AG09309 (cell line): ENCODE data around the gene ABCF1.

ENCODE experiments used
- DNase-seq: peaks from one replicate; pipeline ENCODE4 v3.0.0-alpha.2; 2010; ENCODE audit warnings: low read depth
- H3K4me3 ChIP-seq: 2 replicates; pipeline ENCODE4 v1.5.1; 2011; ENCODE audit warnings: mild to moderate bottlenecking, low read depth, low read length, moderate library complexity; ENCODE audit not compliant: control insufficient read depth
- CTCF ChIP-seq: IDR thresholded peaks from 2 replicates; pipeline ENCODE4 v1.5.1; 2011; ENCODE audit warnings: mild to moderate bottlenecking, low read depth, low read length, inconsistent platforms; ENCODE audit not compliant: insufficient read depth, control insufficient read depth; ENCODE audit errors: missing control alignments

Gene ABCF1

GRCh38 chr6:30601436-30601814 lies 30.2 kb downstream of the ABCF1 start:
- no peak for DNase-seq
- TF ChIP-seq CTCF, result no peak
- H3K4me3 ChIP-seq, result no peak overlapping the region

DNA sequence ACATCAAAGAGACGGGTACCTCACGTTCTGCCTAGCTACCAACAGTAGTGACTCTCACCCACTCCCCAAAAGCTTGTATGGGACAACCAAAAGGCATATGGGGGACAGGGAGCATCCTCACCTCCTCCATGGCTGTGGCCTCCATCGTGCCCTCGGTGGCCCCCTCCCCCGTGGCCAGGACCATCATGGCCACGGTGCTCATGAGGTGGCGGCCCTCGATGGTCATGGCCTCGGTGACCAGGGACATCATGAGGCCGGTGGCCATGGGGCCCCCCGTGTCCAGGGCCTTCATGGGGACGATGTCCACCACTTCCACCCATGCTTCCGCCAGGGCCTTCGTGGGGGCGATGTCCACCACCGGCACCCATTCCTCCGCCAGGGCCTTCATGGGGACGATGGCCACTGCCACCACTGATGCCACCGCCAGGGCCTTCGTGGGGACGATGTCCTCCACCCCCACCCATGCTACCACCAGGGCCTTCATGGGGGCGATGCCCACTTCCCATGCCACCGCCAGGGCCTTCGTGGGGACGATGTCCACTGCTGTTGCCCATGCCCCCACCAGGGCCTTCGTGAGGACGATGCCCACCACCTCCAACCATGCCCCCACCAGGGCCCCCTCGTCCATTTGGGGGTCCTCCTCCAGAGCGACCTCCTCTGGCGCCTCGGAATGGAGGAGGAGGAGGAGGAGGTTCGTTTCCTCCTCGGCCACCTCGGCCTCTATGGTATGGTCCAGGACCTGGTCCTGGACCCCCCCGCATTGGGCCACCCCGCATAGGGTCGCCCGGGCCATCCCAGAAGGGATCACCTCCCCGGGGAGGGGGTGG lies 30.8 kb downstream of the ABCF1 start:
- TF ChIP-seq CTCF, result no peak
- DNase-seq, result no peak
- H3K4me3 ChIP-seq, result no peak overlapping the region

DNA sequence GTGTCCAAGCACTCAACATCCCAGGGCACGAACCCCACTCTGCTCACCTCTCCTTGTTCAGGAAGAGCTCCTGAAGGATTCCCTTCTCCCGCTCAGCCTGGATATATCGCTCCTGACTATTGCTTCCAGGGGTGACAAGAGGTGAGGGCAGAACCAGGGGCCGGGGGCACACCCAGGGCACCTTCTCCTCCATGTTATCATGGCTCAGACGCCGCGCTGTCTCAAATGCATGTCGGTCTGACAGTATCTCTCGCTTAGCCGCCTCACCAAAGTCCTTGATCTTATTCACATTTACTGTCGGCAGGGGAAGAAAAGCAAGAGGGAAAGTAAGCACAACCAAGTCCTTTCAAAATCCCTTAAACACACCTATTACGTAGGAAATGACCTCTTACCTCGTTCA lies 32.7 kb downstream of the ABCF1 start:
- no peak for TF ChIP-seq CTCF
- DNase-seq, result no peak
- no peak overlapping the region for H3K4me3 ChIP-seq

DNA sequence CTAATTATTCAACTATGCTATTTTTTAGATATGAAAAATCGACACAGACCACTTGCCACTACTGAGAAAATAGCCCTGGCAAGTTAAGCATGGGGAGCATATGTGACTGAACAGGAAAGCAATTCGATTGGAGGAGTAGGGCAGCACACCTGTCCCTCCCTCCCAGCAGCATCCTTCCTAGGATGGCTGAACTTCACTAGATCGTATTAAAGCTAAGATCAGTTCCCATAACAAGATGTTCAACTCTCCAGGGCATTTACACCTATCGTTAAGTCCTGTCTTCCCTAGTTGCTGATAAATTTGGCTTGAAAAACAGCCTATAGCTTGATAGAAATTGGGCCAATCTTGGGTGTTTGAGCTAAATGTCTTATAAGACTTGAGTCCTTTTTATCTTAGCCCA lies 38.8 kb downstream of the ABCF1 start:
- no peak overlapping the region for H3K4me3 ChIP-seq
- no peak for TF ChIP-seq CTCF
- DNase-seq, result no peak

DNA sequence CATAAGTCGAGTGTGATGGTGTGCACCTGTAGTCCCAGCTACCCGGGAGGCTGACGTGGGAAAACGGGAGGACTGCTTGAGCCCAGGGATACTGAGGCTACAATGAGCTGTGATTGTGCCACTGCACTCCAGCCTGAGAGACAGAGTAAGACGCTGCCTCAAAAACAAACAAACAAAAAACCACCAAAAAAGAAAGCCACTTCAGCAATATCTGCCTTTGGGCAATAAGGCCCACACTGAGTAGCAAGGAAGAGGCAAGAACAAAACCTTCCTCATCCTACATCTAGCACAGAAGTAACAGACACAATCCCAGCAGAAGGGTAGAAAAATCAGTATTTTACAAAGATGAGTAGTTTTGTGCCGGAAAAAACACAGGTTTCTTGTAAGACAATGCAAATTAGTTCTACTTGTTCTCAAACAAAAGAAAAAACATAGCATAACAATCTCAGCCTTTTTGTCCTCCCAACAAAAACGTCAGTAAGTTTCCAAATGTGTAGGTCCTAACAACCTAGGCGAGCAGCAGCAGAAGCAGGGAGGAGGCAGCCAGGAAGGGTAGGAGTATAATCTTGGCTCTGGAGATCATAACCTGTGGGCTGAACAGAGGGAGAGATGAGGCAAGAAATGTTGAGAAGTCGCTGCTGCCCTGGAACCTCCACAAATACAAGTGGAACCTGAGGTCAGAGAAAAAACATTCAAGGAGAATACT lies 40.1 kb downstream of the ABCF1 start:
- no peak for TF ChIP-seq CTCF
- H3K4me3 ChIP-seq, result no peak overlapping the region
- no peak for DNase-seq

- no peak for DNase-seq
- no peak for TF ChIP-seq CTCF
Measured at GRCh38 chr6:30611856-30612194, 40.6 kb downstream of the ABCF1 start.

More at GRCh38 chr6:30611856-30612194, 40.6 kb downstream of the ABCF1 start:
- H3K4me3 ChIP-seq, result no peak overlapping the region
